ENCODE data around the gene SPDEF.

Gene SPDEF

DNA sequence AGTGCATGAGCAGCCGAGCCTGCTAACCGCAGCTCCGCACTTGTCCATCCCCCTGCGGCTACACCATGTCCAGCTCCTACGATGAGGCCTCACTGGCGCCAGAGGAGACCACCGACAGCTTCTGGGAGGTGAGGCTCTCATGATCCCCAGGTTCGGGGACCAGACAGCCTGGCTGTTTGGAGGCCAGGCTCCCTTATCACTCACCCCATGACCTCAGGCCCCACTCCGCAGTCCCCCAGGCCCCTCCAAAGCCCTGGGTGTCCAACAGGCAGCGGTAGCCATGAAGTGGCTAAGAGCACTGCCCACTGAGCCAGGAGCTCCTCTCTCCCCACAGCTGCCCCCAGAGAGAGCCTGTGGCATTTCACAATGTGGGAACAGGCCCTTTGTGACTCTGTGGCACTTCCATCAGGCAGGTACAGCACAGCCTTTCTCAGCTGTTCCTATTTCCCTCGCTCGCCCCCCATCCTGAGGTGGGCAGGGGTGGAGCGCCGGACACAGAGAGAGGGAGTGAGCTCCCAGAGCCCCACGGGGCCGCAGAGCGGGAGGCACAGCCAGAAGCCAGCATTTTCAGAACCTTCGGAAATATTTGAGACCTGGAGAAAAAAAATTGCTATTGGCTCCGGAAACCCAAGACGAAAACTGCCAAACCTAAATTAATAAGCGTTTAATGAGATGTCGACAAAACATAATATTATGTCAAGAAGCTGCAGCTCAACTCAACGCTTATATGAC, 29.7 kb downstream of the SPDEF start:
- Histone ChIP-seq H3K36me3 (no peaks in the 10 kb centered on the region), H3K4me3 (peak overlapping the region; percentile 32 to 43), H3K27me3 (no peaks in the 10 kb centered on the region), H3K9me3 (no peaks in the 10 kb centered on the region), H3K4me1 (peaks cover 0 to 13% (median 8%) of the 10 kb centered on the region in 4 donors), H3K27ac (peak overlapping the region; percentile 58 to 69)
- TF ChIP-seq CTCF (IDR thresholded peaks at IDR 0.05): no peak
- DNase-seq: peak in 1 of 2 donors; percentile 31
- intact Hi-C loops (cut with DNase I; ENCODE audit: low total_unique reads): no loop called here

- no peaks in the 10 kb centered on the region for H3K9me3 ChIP-seq
- no peaks in the 10 kb centered on the region for H3K36me3 ChIP-seq
- no peak for TF ChIP-seq CTCF (IDR thresholded peaks at IDR 0.05)
- no peak overlapping the region for H3K27ac ChIP-seq
- no peak overlapping the region for H3K4me3 ChIP-seq
- no peak for DNase-seq
- H3K27me3 ChIP-seq: no peaks in the 10 kb centered on the region
- intact Hi-C loops (cut with DNase I; ENCODE audit: low total_unique reads): no loop called here
- H3K4me1 ChIP-seq: peaks cover 0 to 13% (median 8%) of the 10 kb centered on the region in 4 donors
Observed at GRCh38 chr6:34525431-34526175, 30.5 kb downstream of the SPDEF start.

DNA sequence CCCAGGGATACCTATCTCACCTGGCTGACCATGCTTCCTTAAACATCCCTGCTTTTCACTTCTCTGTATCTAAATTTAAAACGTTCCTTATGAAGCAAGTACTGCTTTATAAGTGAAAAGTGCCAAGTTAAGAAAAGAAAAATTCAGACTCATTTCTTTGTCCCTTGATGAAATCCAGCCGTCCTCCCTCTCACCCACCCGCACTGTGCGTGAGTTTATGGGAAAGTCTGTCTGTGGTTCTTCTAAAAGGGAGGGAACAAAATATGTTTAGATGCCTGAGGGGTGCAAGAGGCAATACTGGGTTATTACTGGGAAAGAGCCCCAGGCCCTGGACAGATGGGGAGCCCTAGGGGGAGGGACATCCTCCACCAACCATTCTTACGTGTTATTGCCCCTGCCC, 31.2 kb downstream of the SPDEF start:
- intact Hi-C loops (cut with DNase I; ENCODE audit: low total_unique reads): no loop called here
- Histone ChIP-seq H3K36me3 (no peaks in the 10 kb centered on the region), H3K4me1 (peaks cover 0 to 13% (median 8%) of the 10 kb centered on the region in 4 donors), H3K27me3 (no peaks in the 10 kb centered on the region), H3K27ac (no peak overlapping the region), H3K9me3 (no peaks in the 10 kb centered on the region), H3K4me3 (no peak overlapping the region)
- no peak for DNase-seq
- no peak for TF ChIP-seq CTCF (IDR thresholded peaks at IDR 0.05)

- TF ChIP-seq CTCF (IDR thresholded peaks at IDR 0.05): no peak
- no peaks in the 10 kb centered on the region for H3K27me3 ChIP-seq
- no peak overlapping the region for H3K4me3 ChIP-seq
- H3K9me3 ChIP-seq: no peaks in the 10 kb centered on the region
- H3K27ac ChIP-seq: no peak overlapping the region
- no peaks in the 10 kb centered on the region for H3K36me3 ChIP-seq
- no peak for DNase-seq
- intact Hi-C loops (cut with DNase I; ENCODE audit: low total_unique reads): no loop called here
- H3K4me1 ChIP-seq: peaks cover 0 to 13% (median 8%) of the 10 kb centered on the region in 4 donors
Observed at GRCh38 chr6:34524499-34524898, 31.6 kb downstream of the SPDEF start.

DNA sequence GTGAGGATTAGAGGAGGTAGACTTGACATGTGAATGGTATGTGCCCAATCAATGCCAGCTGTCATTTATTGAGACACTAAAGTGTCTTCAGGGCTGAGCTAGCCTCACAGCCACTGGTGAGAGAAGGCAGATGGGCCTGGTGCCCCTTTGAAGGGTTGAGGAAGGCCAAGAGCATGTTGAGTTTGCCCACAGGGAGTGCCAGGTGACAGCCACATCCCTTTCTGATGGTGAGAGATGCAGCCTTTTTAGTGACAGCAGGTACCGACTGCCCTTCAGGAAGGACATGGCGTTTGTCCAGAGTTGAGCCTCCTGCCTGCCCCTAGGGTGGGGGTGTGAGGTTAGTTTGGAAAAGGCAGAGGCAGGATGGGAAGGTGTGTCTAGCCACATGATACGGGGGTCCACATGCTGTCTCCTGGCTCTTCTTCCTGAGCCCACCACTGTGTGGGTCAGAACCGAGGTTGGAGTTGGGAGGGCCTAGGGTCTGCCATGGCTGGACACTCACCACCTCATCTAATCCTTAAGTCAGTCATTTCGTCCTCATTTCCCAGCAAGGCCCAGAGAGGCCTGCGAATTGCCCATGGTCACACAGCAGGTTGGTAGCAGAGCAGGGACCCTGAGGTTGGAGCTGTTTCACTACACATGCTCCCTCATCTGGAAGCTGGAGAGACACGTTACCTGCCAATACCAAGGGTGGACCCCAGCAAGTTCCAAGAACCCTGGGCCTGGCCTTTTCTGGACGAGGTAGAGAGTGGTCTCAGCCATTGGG, 32.5 kb downstream of the SPDEF start:
- Histone ChIP-seq H3K27ac (no peak overlapping the region), H3K4me1 (peaks cover 0 to 13% (median 8%) of the 10 kb centered on the region in 4 donors), H3K9me3 (no peaks in the 10 kb centered on the region), H3K4me3 (no peak overlapping the region), H3K36me3 (no peaks in the 10 kb centered on the region), H3K27me3 (peaks cover 0 to 7% of the 10 kb centered on the region in 2 donors)
- TF ChIP-seq CTCF (IDR thresholded peaks at IDR 0.05): no peak
- intact Hi-C loops (cut with DNase I; ENCODE audit: low total_unique reads): no loop called here
- DNase-seq: no peak

All from tibial artery (tissue), 4 donors.